Stimulated activated CD8-positive, alpha-beta memory T cell treated with anti-CD3 and anti-CD28 coated beads, Interleukin-15, amount 100 ng/mL, for 48 hours (primary cell): ENCODE data around the gene GPC5.

Experiments used
- DNase-seq, 2 donors: peaks; one replicate each; pipeline ENCODE4 v3.0.0-alpha.2; 2020; ENCODE audit warnings: low read depth in 2 of 2

The GPC5 gene

GRCh38 chr13:91456837-91457236 lies 58.4 kb downstream of the GPC5 start:
- no peak for DNase-seq

- DNase-seq: no peak
Observed at GRCh38 chr13:91459485-91459884, 61.1 kb downstream of the GPC5 start.

DNA sequence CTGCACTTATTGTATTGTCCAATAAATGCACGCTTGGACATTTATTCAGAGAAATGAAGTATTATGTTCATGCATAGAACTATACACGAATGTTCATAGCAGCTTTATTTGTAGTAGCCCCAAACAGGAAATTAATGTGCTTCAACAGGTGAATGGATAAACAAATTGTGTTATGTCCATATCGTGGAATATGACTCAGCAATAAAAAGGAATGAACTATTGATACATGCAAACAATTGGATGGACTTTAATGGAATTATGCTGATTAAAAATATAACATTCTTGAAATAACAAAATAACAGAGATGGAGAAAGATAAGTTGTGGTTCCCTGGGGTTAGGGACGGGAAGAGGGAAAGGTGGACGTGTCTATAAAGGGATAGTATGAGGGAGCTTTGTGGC lies 65.9 kb downstream of the GPC5 start:
- no peak for DNase-seq

GRCh38 chr13:91467236-91467635 lies 68.8 kb downstream of the GPC5 start:
- DNase-seq: no peak

GRCh38 chr13:91468301-91468700 lies 69.9 kb downstream of the GPC5 start:
- DNase-seq: no peak

DNA sequence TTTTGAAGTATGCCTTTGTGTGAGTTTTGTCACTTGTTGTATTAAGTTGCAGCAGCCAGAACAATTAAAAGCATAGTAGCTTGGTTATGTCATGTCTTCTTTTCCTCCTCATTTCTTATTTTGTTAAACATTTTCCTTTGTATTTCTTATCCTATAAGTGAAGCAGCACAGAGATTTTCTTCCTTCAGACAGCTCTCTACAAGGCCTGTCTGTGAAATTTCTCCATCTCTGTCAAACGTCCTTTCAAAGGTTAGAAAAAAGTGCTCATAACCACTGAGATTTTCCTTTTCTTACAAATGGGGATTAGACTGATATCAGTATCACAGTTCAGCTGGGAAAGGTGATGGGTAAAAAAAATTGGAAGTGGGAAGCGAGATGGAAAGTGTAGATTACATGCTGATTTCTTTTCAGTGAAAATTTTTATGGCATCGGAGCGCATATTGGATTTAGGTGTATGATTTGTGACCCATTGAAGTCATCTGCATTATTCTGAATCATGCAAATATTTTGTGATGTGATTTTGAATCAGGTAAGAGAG lies 71.7 kb downstream of the GPC5 start:
- DNase-seq: no peak

GRCh38 chr13:91470681-91471080 lies 72.3 kb downstream of the GPC5 start:
- DNase-seq: no peak

DNA sequence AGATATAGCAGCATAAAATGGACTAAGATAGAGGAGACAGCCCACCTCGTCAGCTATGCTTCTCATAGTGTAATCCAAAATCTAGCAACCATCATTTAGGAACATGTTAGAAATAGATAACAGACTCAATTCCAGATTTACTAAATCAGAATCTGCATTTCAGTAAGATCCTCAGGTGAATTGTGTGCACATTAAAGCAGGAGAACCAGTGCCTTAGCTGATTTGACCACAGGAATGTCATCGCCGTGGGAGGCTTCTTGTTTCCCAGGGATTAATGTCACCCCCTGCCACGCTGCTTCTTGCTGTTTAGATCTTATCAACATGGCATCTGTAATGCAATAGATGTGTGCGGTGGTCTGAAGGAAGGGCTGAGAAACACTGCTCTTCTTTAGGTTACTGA lies 84.0 kb downstream of the GPC5 start:
- DNase-seq: no peak

- DNase-seq: no peak
Observed at GRCh38 chr13:91491980-91492379, 93.6 kb downstream of the GPC5 start.

DNA sequence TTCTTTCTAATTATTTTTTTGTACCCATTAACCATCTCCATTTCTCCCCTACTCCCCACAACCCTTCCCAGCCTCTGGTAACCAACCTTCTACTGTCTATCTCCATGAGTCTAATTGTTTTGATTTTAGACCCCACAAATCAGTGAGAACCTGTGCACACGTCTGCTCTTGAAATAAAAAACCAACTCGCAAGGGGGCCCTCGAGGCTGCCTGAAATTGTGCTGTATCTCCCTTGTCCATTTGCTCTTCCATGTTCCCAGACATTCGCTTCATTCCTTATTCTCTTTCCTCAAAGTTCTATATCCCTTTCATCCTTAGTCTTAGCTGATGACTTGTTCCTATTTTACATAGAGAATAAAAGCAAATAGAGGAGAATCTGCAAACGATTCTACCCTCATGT lies 95.0 kb downstream of the GPC5 start:
- DNase-seq: no peak

DNA sequence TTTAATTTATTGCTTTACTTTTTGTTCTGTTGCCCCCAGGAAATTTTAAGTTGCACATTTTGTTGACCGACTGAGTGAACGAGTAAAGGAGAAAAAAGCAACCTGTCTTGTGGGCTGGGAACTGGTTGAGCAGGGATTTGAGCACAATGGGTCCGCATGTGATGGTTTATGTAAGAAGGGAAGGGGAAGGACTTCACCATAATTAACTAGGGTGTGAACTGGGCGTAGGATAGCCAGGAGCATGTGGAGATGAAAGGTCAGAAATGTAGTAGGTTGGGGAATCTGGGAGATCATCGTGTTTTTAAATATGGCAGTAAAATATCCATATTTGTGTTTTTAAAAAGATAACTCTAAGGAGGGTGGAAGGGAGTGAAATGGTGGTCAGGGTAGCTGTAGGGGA lies 99.9 kb downstream of the GPC5 start:
- no peak for DNase-seq

- DNase-seq: no peak
Observed at GRCh38 chr13:91504216-91504615, 105.8 kb downstream of the GPC5 start.

- no peak for DNase-seq
Observed at GRCh38 chr13:91506759-91507158, 108.3 kb downstream of the GPC5 start.

- no peak for DNase-seq
Observed at GRCh38 chr13:91510058-91510457, 111.6 kb downstream of the GPC5 start.

DNA sequence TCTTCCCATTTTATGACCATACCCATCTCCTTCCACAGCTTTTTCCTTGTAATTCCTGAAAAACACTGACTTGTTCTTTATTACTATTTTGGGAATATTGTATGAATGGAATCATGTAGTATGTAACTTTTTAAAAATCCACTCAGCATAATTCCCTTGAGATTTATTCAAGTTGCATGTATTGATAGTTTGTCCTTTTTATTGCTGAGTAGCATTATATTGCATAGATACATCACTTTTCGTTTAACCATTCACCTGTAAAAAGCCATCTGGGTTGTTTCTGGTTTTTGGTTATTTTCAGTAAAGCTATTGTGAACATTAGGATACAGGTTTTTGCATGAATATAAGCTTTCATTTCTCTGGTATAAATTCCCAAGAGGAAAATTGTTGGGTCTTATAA lies 115.4 kb downstream of the GPC5 start:
- DNase-seq: no peak

GRCh38 chr13:91516799-91517198 lies 118.4 kb downstream of the GPC5 start:
- no peak for DNase-seq

GRCh38 chr13:91520952-91521351 lies 122.5 kb downstream of the GPC5 start:
- no peak for DNase-seq

DNA sequence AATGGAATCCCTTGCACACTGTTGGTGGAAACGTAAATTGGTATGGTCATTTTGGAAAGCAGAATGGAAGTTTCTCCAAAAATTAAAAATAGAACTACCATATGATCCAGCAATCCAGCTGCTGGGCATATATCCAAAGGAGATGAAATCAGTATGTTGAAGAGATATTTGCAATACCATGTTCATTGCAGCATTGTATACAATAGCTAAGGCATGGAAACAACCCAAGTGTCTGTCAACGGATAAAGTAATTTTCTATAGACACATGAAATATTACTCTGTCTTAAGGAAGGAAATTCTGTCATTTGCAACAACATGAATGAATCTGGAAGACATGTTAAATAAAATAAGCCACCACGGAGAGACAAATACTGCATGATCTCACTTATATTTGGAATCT lies 124.7 kb downstream of the GPC5 start:
- no peak for DNase-seq

GRCh38 chr13:91526543-91527033 lies 128.2 kb downstream of the GPC5 start:
- DNase-seq: no peak

DNA sequence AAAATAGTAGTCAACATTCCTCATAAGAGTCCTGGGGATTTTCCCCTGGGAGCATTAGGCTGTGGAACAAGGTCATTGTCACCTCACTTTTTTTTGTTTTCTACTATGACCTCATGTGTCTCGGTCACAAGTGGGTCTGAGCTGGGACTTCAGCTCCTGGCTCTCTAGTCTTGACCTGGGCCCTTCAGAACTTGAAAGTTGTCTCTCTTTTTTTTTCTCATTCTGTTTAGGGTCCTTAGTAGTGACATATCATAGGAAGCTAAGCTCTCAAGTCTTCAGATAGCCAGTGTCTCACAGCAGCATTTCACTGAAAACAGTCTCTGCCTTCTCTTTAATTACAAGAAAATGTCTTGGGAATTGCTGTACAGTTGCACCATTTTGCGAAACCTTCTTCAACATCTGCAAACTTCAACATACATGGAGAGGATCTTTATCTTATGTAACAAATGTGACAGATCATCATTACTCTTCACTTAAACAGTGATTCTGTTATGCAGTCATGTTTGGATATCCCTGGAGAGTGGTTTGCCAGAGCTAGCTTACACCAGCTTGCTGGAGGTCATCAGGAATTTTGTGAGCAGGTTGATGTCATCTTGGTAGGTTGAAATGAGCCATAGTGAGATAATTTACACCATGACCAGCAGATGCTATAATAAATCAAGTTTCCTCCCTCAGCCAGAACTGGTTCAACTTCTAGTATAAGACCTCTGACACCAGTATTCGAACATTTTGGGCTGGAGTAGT lies 131.5 kb downstream of the GPC5 start:
- no peak for DNase-seq

- DNase-seq: no peak
Observed at GRCh38 chr13:91531646-91532045, 133.2 kb downstream of the GPC5 start.

GRCh38 chr13:91533354-91533753 lies 134.9 kb downstream of the GPC5 start:
- no peak for DNase-seq

- DNase-seq: no peak
Observed at GRCh38 chr13:91534996-91535395, 136.6 kb downstream of the GPC5 start.

GRCh38 chr13:91537376-91537775 lies 139.0 kb downstream of the GPC5 start:
- DNase-seq: no peak
